GM19023 (cell line): ENCODE data around the gene SAPCD2.
"Not testable (repeated sequence)": the region's sequence is repeated elsewhere in the genome, so short reads cannot be mapped to it uniquely, and the experiment has no call there.

Source experiments
- ATAC-seq: cut with Tn5 transposase; IDR thresholded peaks from one replicate; pipeline ENCODE4 v1.9.1; 2021; ENCODE audit warnings: mild to moderate bottlenecking, moderate library complexity; ENCODE audit not compliant: unreplicated experiment

SAPCD2 gene

GRCh38 chr9:137070201-137070905, at the start of gene SAPCD2:
SAPCD2 (minus strand) TSS chr9:137070557; CDS start chr9:137070460, 97 bp downstream.
- ATAC-seq, result peak; percentile 72

GRCh38 chr9:137118092-137118603, 47.8 kb upstream of the SAPCD2 start:
- ATAC-seq, result not testable (repeated sequence)

GRCh38 chr9:137117269-137117731, 46.9 kb upstream of the SAPCD2 start:
- no peak for ATAC-seq

GRCh38 chr9:137116728-137117127, 46.4 kb upstream of the SAPCD2 start:
- ATAC-seq, result no peak

GRCh38 chr9:137116027-137116507, 45.7 kb upstream of the SAPCD2 start:
- no peak for ATAC-seq

GRCh38 chr9:137115394-137116026, 45.2 kb upstream of the SAPCD2 start:
- no peak for ATAC-seq

- peak; percentile 71 for ATAC-seq
These were observed 44.4 kb upstream of the SAPCD2 start, which contains the start of gene DPP7 for GRCh38 chr9:137114613-137115393. DPP7 (minus strand) TSS chr9:137114733; CDS start chr9:137114713, 20 bp downstream.

- no peak for ATAC-seq
These were observed 43.9 kb upstream of the SAPCD2 start for GRCh38 chr9:137114220-137114612.

- ATAC-seq, result no peak
These were observed 43.2 kb upstream of the SAPCD2 start for GRCh38 chr9:137113385-137114159.

GRCh38 chr9:137112564-137113384, 42.4 kb upstream of the SAPCD2 start:
- ATAC-seq, result no peak

- ATAC-seq, result no peak
These were observed 41.6 kb upstream of the SAPCD2 start for GRCh38 chr9:137111788-137112563.

GRCh38 chr9:137110911-137111787, 40.8 kb upstream of the SAPCD2 start:
- ATAC-seq, result no peak

GRCh38 chr9:137110147-137110910, 40.0 kb upstream of the SAPCD2 start:
- ATAC-seq, result no peak

GRCh38 chr9:137109250-137110146, 39.1 kb upstream of the SAPCD2 start:
- ATAC-seq, result no peak

- ATAC-seq, result no peak
These were observed 38.4 kb upstream of the SAPCD2 start for GRCh38 chr9:137108608-137109249.

- no peak for ATAC-seq
These were observed 37.6 kb upstream of the SAPCD2 start for GRCh38 chr9:137107982-137108381.
